Transverse colon (tissue), 4 donors: ENCODE results near the gene RYR3. TPM values are rescaled to one million over a fixed set of nuclear protein-coding genes. Genes with fewer than 3 reads are reported as not detected.
"Not testable (repeated sequence)": the region's sequence is repeated elsewhere in the genome, so short reads cannot be mapped to it uniquely, and the experiment has no call there.

Source experiments
- DNase-seq: peaks from one replicate; pipeline ENCODE4 v3.0.0-alpha.2; 2019
- H3K27ac ChIP-seq, 4 donors: fragments of 200-600 bp; sonication (generic); 2 replicates each; pipeline ENCODE4 v1.5.1; 2016 to 2018; ENCODE audit warnings: inconsistent platforms in 4 of 4
- H3K27me3 ChIP-seq: fragments of 200-600 bp; sonication (generic); 2 replicates; pipeline ENCODE4 v1.5.1; 2017; ENCODE audit warnings: inconsistent platforms
- H3K36me3 ChIP-seq, 4 donors: fragments of 200-600 bp; sonication (generic); 2 replicates each; pipeline ENCODE4 v1.5.1; 2017 to 2019; ENCODE audit warnings: inconsistent platforms in 4 of 4
- H3K4me1 ChIP-seq, 4 donors: fragments of 200-600 bp; sonication (generic); 2 replicates each; pipeline ENCODE4 v1.5.1; 2017 to 2020; ENCODE audit warnings: inconsistent platforms in 4 of 4
- H3K4me3 ChIP-seq, 4 donors: fragments of 200-600 bp; sonication (generic); 1 replicate in 1 of 4; 2 replicates in 3 of 4; pipeline versions ENCODE4 v1.5.1 to v1.6.1; 2017 to 2019; ENCODE audit warnings: inconsistent platforms in 4 of 4
- H3K9me3 ChIP-seq, 2 donors: fragments of 200-600 bp; sonication (generic); 2 replicates each; pipeline ENCODE4 v1.5.1; 2017 to 2019; ENCODE audit warnings: inconsistent platforms in 2 of 2
- EP300 ChIP-seq: sonication (generic); formaldehyde crosslinking; IDR thresholded peaks from one replicate; pipeline ENCODE4 v1.6.1; 2017; ENCODE audit warnings: antibody characterized with exemption, low read depth
- POLR2A ChIP-seq: fragments of 450-650 bp; IDR thresholded peaks from one replicate; pipeline ENCODE4 v1.6.1; 2016; ENCODE audit warnings: antibody characterized with exemption, mild to moderate bottlenecking, moderate library complexity
- POLR2AphosphoS5 ChIP-seq, 3 donors: sonication (generic); formaldehyde crosslinking; IDR thresholded peaks; one replicate each; pipeline ENCODE4 v1.6.1; 2016; ENCODE audit warnings: antibody characterized with exemption in 3 of 3
- WGBS, 2 donors: methylation state at CpG; one replicate each; pipeline ENCODE4 v1.1.5; 2018; ENCODE audit warnings: low coverage in 1 of 2; 5-methylcytosine and 5-hydroxymethylcytosine counted together
- in situ Hi-C, 4 donors: fragments of 200-750 bp; cut with MboI; loops; one replicate each; pipeline versions ENCODE4 v1.15.0 to v1.15.1; 2017; ENCODE audit warnings: low sequenced_read_pairs in 3 of 4, low pct_ligation_motif_present in 1 of 4, low pct_unique_long_range_greater_than_20kb in 1 of 4
- intact Hi-C: fragments of 100-400 bp; cut with DNase I; formaldehyde crosslinking; loops from one replicate; pipeline ENCODE4 v1.15.1; 2023; ENCODE audit warnings: low total_unique reads
- total RNA-seq, 4 donors: library from RNA; depleted of rRNA; stranded (reverse); fragments of >200 nt; gene quantifications; one replicate each; pipeline ENCODE4 v1.1.0, GENCODE V29; 2016
- TF ChIP-seq, protein P1 (sequence below), 5 experiments: fragments of 200-600 bp in 3 of 5; fragments of 450-650 bp in 2 of 5; sonication (generic) in 3 of 5; IDR thresholded peaks; 1 replicate in 2 of 5; 2 replicates in 3 of 5; pipeline ENCODE4 v1.5.1; 2016 to 2017; ENCODE audit warnings: antibody characterized with exemption in 5 of 5, inconsistent platforms in 3 of 5, mild to moderate bottlenecking in 2 of 5, moderate library complexity in 1 of 5

Gene RYR3
- total RNA-seq, 4 donors from 2014 or later: 0.96 to 9.7 (median 5.4) TPM

- Histone ChIP-seq H3K9me3 (no peaks in the 10 kb centered on the region), H3K36me3 (no peaks in the 10 kb centered on the region), H3K4me1 (no peaks in the 10 kb centered on the region), H3K27ac (no peak overlapping the region), H3K27me3 (no peaks in the 10 kb centered on the region), H3K4me3 (no peak overlapping the region)
- no peak for DNase-seq
- WGBS, 2 donors: 76% methylated on average over 6 of the region's 6 CpGs; no CpG with 5 or more reads in 1 of the 2 donors
- TF ChIP-seq POLR2AphosphoS5 (IDR thresholded peaks at IDR 0.05): no peak
- TF ChIP-seq, protein P1, sequence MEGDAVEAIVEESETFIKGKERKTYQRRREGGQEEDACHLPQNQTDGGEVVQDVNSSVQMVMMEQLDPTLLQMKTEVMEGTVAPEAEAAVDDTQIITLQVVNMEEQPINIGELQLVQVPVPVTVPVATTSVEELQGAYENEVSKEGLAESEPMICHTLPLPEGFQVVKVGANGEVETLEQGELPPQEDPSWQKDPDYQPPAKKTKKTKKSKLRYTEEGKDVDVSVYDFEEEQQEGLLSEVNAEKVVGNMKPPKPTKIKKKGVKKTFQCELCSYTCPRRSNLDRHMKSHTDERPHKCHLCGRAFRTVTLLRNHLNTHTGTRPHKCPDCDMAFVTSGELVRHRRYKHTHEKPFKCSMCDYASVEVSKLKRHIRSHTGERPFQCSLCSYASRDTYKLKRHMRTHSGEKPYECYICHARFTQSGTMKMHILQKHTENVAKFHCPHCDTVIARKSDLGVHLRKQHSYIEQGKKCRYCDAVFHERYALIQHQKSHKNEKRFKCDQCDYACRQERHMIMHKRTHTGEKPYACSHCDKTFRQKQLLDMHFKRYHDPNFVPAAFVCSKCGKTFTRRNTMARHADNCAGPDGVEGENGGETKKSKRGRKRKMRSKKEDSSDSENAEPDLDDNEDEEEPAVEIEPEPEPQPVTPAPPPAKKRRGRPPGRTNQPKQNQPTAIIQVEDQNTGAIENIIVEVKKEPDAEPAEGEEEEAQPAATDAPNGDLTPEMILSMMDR (IDR thresholded peaks at IDR 0.05): no peak
- no peak for TF ChIP-seq POLR2A
- TF ChIP-seq EP300: no peak
- intact Hi-C loops (no loop called here), in situ Hi-C loops (no loop called here)
Measured at GRCh38 chr15:33810806-33811205, 500.0 kb downstream of the RYR3 start.

GRCh38 chr15:33813891-33814290 is 503.1 kb downstream of the RYR3 start:
- Histone ChIP-seq H3K4me1 (no peaks in the 10 kb centered on the region), H3K27ac (no peak overlapping the region), H3K27me3 (no peaks in the 10 kb centered on the region), H3K9me3 (no peaks in the 10 kb centered on the region), H3K36me3 (no peaks in the 10 kb centered on the region), H3K4me3 (no peak overlapping the region)
- intact Hi-C loops (no loop called here), in situ Hi-C loops (no loop called here)
- no peak for DNase-seq
- TF ChIP-seq POLR2A (no peak), POLR2AphosphoS5 (IDR thresholded peaks at IDR 0.05) (no peak), EP300 (no peak)
- TF ChIP-seq, protein P1 (IDR thresholded peaks at IDR 0.05): no peak
- WGBS, 2 donors: 57 to 68% methylated on average over 3 of the region's 3 CpGs

DNA sequence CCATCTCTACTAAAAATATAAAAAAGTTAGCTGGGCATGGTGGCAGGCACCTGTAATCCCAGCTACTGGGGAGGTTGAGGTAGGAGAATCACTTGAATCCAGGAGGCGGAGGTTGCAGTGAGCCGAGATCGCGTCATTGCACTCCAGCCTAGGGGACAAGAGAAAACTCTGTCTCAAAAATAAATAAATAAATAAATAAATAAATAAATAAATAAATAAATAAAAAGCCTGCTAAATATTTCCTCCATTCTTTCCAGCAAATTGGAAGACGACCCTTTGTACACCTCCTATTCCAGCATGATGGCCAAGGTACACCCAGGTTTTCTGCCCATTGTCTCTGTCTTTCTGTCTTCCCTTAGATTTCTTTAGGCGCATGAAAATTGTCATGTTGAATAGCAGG is 508.7 kb downstream of the RYR3 start:
- in situ Hi-C loops, H3K36me3 ChIP-seq, H3K27me3 ChIP-seq, DNase-seq, intact Hi-C loops, H3K27ac ChIP-seq, H3K4me3 ChIP-seq, H3K9me3 ChIP-seq, H3K4me1 ChIP-seq: not testable (repeated sequence)
- WGBS, 2 donors: 90 to 92% methylated on average over 6 of the region's 6 CpGs

- Histone ChIP-seq H3K36me3 (no peaks in the 10 kb centered on the region), H3K27ac (no peak overlapping the region), H3K9me3 (no peaks in the 10 kb centered on the region), H3K4me1 (no peaks in the 10 kb centered on the region), H3K4me3 (no peak overlapping the region), H3K27me3 (no peaks in the 10 kb centered on the region)
- no peak for TF ChIP-seq POLR2A
- TF ChIP-seq EP300: no peak
- no peak for TF ChIP-seq POLR2AphosphoS5 (IDR thresholded peaks at IDR 0.05)
- TF ChIP-seq, protein P1 (IDR thresholded peaks at IDR 0.05): no peak
- DNase-seq: no peak
- intact Hi-C loops: no loop called here
- WGBS, 2 donors: 47 to 58% methylated on average over 2 to 4 of the region's 4 CpGs
- in situ Hi-C loops: no loop called here
Measured at GRCh38 chr15:33822479-33822878, 511.7 kb downstream of the RYR3 start.

GRCh38 chr15:33823119-33823518 is 512.4 kb downstream of the RYR3 start:
- Histone ChIP-seq H3K4me1 (no peaks in the 10 kb centered on the region), H3K27me3 (no peaks in the 10 kb centered on the region), H3K27ac (no peak overlapping the region), H3K4me3 (no peak overlapping the region), H3K9me3 (no peaks in the 10 kb centered on the region), H3K36me3 (no peaks in the 10 kb centered on the region)
- no peak for DNase-seq
- intact Hi-C loops: no loop called here
- in situ Hi-C loops: no loop called here
- WGBS, 2 donors: 68 to 76% methylated on average over 3 of the region's 3 CpGs
- no peak for TF ChIP-seq POLR2AphosphoS5 (IDR thresholded peaks at IDR 0.05)
